Measurements from ENCODE around the gene TBCD.

TBCD gene

GRCh38 chr17:82937411-82938371 lies 185.8 kb downstream of the TBCD start:
- DNase-seq (ENCODE audit: low read depth in 2 of 2): no peak

- DNase-seq (ENCODE audit: low read depth in 2 of 2): no peak
Observed at GRCh38 chr17:82938486-82938872, 186.6 kb downstream of the TBCD start.

- DNase-seq (ENCODE audit: low read depth in 2 of 2): no peak
Observed at GRCh38 chr17:82938873-82939620, 187.2 kb downstream of the TBCD start.

- no peak for DNase-seq (ENCODE audit: low read depth in 2 of 2)
Observed at GRCh38 chr17:82939621-82940135, 187.8 kb downstream of the TBCD start.

- no peak for DNase-seq (ENCODE audit: low read depth in 2 of 2)
Observed at GRCh38 chr17:82940226-82941020, 188.6 kb downstream of the TBCD start.

- DNase-seq (ENCODE audit: low read depth in 2 of 2): no peak
Observed at GRCh38 chr17:82941021-82942001, 189.4 kb downstream of the TBCD start.

GRCh38 chr17:82942166-82943130 lies 190.6 kb downstream of the TBCD start:
- no peak for DNase-seq (ENCODE audit: low read depth in 2 of 2)

GRCh38 chr17:82943339-82943738 lies 191.5 kb downstream of the TBCD start:
- DNase-seq (ENCODE audit: low read depth in 2 of 2): no peak

- no peak for DNase-seq (ENCODE audit: low read depth in 2 of 2)
Observed at GRCh38 chr17:82943751-82944150, 191.9 kb downstream of the TBCD start.

- DNase-seq (ENCODE audit: low read depth in 2 of 2): no peak
Observed at GRCh38 chr17:82944990-82945389, 193.1 kb downstream of the TBCD start.

GRCh38 chr17:82946081-82946480 lies 194.2 kb downstream of the TBCD start:
- DNase-seq (ENCODE audit: low read depth in 2 of 2): no peak

GRCh38 chr17:82947051-82947991 lies 195.5 kb downstream of the TBCD start:
- no peak for DNase-seq (ENCODE audit: low read depth in 2 of 2)

GRCh38 chr17:82948081-82948511 lies 196.2 kb downstream of the TBCD start:
- no peak for DNase-seq (ENCODE audit: low read depth in 2 of 2)

- no peak for DNase-seq (ENCODE audit: low read depth in 2 of 2)
Observed at GRCh38 chr17:82948957-82949356, 197.1 kb downstream of the TBCD start.

GRCh38 chr17:82949361-82949760 lies 197.5 kb downstream of the TBCD start:
- DNase-seq (ENCODE audit: low read depth in 2 of 2): no peak

GRCh38 chr17:82949984-82950383 lies 198.1 kb downstream of the TBCD start:
- no peak for DNase-seq (ENCODE audit: low read depth in 2 of 2)

- no peak for DNase-seq (ENCODE audit: low read depth in 2 of 2)
Observed at GRCh38 chr17:82950525-82951102, 198.7 kb downstream of the TBCD start.

GRCh38 chr17:82952019-82952418 lies 200.2 kb downstream of the TBCD start:
- no peak for DNase-seq (ENCODE audit: low read depth in 2 of 2)

All from activated CD8-positive, alpha-beta memory T cell treated with anti-CD3 and anti-CD28 coated beads for 4 hours (primary cell).